GM18951 (cell line): ENCODE results near the gene PRKAG2.

Experiments used
- POLR2A ChIP-seq: IDR thresholded peaks from 4 replicates; pipeline ENCODE4 v1.6.1; 2011; ENCODE audit warnings: mild to moderate bottlenecking; ENCODE audit not compliant: insufficient read length, insufficient read depth; ENCODE audit errors: extremely low read depth
- in situ Hi-C: fragments of 300-500 bp; cut with MboI; formaldehyde crosslinking; loops from one replicate; pipeline ENCODE4 v1.12.0; 2022; ENCODE audit warnings: low sequenced_read_pairs, mixed read lengths, inconsistent platforms; ENCODE audit not compliant: unreplicated experiment

Gene PRKAG2

DNA sequence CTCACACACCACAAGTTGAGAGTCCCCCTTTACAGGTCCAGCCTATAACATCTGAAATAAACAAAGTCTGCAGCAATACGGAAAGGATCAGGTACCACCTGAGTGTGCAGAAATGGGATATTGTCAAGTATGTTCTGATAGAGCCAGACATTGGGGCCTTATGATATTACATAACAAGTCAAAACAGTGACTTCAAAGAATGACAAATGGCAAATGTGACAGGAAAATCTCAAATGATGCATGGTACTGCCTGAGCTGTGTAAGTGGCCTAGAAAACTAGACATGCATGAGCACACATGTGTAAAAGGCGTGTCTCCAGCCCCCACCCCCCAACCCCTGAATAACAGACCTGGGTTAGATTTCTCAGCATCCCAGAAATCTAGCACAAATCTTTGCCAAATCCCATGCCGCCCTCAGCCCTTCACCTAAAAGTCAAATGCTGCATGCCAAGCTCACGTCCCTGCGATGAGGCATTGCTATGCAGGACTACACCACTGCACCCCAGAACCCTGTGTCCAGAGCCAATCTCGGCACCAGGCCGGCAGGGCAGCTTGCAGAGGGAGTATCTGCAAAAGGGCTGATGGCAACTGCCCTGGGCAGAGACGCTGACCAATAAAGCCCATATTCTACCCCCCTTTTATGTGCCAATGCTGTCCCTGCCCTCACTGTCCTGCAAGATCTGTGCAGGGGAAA lies 58.8 kb downstream of the PRKAG2 start:
- no peak for TF ChIP-seq POLR2A
- in situ Hi-C loops: no loop called here

DNA sequence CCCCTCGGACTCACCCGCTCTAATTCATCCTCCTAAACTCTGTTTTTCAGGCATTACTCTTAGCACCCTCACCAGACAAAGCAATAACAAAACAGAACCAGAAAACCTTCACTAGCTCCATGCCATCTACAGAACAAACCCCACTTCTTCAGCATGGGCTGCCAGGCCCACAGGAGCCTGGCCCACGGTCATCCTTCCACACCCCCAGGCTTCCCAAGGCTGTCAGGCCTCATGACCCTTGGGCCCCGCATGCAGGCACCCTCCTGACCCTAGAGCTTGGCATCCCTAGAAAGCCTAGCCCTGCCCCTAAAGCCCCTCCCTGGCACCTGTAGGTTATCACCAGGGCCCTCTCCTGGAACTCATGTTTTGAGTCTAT lies 59.6 kb downstream of the PRKAG2 start:
- TF ChIP-seq POLR2A: no peak
- in situ Hi-C loops: no loop called here

- TF ChIP-seq POLR2A: no peak
- in situ Hi-C loops: no loop called here
Measured at GRCh38 chr7:151816562-151817314, 60.2 kb downstream of the PRKAG2 start.

DNA sequence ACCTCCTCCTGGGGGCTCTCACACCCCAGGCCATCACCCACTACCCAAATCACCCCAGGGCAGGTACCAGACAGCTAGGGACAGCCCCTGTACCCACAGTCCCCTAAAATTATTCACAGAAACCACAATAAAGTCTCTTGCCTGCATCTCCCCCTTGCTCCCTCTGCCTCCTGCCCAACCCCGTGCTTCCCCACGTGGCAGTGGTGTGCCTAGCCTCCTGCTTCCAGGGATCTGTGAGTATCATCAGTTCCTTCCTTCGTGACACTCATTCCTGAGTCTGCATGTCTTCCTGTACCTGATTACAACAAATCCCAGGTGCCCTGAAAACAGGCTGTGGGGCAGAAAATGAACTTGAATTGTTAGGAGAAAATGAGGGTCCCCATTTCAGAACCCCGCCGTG lies 61.5 kb downstream of the PRKAG2 start:
- in situ Hi-C loops: no loop called here
- no peak for TF ChIP-seq POLR2A

DNA sequence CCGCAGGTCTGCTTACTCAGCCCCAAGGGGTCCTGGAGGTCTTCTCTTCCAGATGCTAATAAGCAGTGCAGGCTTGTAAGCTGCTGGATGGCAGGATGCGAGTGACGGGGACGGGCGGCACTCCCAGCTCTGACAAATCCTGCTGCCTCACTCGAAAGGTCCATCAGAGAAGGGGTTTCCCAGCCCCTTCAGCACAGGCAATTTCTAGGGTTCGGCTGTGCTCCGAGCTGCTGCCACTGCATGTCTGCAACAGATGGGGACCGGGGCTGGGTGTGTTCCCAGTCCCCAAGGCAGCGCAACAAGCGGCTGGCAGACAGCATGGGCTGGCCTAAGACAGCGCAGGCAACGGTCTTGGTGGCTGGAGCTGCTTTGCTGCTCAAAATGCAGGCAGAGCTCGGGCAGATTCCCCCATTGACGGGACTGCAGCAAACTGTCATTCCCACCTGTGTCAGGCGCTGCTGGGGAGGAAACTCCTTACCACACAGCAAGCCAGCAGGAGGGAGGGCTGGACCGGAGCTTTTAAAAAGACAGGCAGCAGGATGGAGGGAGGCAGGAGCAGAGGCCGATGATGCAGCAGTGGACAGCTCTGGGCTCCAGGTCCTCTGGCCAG lies 62.4 kb downstream of the PRKAG2 start:
- TF ChIP-seq POLR2A: no peak
- in situ Hi-C loops: no loop called here

DNA sequence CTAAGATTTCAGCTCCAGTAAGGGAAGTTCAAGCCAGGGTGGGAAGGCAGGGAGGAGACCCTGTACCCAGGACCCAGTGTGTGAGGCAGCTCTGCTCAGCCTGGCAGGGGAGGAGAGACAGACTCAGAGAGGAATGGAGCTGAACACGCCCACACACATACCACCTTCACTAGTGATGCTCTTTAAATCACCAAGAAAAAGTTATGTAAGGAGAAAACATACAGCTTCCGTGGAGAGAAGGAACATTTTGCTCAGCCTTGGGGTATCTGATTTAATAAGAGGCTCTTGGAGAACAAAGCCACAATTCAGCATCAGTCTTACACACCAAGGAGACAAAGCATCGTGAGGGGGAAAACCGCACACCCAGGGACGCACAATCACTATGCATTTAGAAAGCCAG lies 62.9 kb downstream of the PRKAG2 start:
- in situ Hi-C loops: no loop called here
- no peak for TF ChIP-seq POLR2A

DNA sequence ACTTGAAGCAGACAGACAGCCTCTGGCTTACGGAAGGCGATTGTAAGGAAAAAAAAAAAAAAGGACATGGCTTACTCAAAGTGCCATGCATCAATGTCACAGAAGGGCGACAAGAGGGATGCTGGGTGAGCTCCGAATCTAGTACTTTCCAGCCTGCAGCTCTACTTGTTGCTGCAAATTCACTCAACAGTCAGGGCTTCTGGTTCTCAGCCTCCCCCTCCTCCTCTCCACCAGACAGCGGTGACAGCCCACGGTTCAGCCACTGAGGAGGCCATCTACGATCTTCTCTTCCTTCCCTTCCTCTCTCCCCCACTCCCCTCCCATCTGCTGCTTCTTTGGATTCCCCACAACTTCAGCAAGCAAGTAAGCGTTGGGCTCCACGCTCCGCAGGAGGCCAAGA lies 63.5 kb downstream of the PRKAG2 start:
- in situ Hi-C loops: no loop called here
- no peak for TF ChIP-seq POLR2A

DNA sequence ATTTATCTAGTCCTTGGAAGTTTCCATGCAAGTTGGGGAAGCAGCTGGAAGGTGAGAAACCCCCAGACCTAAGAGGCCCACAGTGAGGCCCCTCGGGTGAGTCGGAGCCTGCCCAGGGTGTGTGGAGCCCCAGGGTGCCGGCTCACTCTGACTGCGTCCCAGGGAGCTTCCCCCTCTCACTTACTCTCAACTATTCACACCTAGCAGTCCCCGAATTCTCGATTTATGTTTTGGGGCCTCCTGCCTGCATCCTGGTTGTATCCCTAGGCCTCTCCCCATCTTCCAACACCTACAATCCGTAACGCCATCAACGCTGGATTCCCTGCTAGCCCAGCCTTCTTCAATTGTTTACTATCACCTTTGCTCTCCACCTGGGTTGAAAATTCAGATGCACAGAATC lies 63.9 kb downstream of the PRKAG2 start:
- no peak for TF ChIP-seq POLR2A
- in situ Hi-C loops: no loop called here

DNA sequence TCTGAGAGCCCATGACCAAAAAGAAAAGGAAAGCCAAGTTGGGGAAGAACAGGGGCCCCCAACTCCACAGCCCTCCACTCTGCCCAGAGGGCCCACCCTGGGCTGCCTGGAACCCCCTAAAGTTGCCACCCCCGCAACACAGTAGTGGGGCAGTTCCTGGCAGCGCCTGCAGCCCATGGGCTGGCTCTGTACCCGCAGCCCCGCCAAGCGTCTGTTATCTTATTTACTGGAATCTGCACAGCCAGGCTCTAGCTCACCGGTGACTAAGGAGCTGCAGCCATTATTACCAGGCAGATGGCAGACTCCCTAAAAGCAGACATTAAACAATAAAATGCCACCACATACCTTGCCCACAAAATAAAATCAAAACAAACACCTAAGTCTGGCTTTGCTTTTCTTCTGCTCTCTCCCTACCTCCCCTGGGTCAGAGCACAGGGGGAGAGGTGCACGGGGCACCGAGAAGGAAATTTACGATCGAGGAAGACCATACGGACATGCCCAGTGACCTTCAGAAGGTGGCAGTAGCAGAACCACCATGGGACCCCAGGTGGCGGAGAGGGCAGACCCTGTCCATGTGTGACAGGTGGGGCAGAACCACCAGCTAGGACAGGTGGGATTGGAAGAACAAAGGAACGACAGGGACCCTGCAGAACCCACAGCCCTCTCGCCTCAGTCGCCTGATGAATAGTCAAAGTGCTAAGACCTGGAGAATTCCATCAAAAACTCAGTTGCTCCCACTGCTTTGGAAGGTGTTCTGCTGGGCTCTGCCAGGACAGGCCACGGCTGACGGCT lies 66.3 kb downstream of the PRKAG2 start:
- no peak for TF ChIP-seq POLR2A
- in situ Hi-C loops: no loop called here

DNA sequence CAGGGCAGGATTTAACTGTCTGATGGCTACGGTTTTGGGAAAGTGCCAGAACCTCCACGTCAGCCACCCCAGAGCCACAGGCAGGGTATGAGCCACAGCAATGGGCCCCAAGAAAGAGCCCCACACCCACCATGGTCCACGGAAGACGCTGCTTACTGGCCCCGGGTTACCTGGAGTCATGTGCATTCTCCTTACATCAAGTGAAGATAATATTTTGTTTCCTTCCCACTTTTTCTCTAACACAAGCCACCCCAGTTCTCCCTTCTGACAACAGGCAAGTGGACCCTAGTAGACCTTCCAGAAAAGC lies 67.1 kb downstream of the PRKAG2 start:
- in situ Hi-C loops: no loop called here

GRCh38 chr7:151809146-151809863 lies 67.6 kb downstream of the PRKAG2 start:
- no peak for TF ChIP-seq POLR2A
- in situ Hi-C loops: no loop called here

More for the DNA sequence above, 67.1 kb downstream of the PRKAG2 start:
- no peak for TF ChIP-seq POLR2A

DNA sequence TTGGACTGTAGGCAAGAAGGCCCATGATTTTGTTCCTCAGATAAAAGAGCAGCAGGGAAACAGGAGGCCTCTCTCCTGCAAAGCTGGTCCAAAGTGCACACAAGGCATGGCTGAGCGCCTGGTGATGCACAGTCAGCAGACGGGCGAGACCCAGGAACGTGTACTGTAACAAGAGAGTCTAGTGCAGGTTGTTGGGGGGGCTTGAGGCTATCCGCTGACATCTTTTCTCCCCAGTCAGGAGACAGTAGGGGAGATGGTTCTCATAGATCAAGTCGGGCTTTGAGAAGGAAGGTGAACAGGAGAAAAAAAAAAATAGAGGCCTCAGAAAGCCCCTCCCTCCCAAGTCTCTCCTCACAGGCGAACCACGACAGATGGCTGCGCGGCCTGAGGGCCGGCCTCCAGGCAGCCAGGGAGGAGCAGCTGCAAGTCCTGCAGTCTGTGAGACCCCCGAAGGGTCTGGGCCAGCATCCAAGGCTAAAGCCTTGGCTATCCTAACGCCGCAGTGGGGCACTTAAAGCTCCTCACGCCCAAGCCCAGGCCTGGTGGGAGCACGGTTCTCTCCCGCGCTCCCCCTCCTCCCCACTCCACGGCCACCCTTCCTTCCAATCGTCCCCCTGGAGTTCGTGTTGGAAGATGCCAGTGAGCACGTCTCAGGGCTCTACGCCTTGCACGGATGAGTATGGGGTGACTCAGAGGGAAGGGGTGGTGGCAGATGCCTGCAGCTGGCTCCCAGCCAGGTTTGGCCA lies 68.3 kb downstream of the PRKAG2 start:
- TF ChIP-seq POLR2A: no peak
- in situ Hi-C loops: no loop called here
